Liver (tissue), 9 donors: ENCODE measurements around the gene ELP5. TPM values are rescaled to one million over a fixed set of nuclear protein-coding genes. Genes with fewer than 3 reads are reported as not detected.

Experiments used
- DNase-seq: peaks from one replicate; pipeline ENCODE4 v3.0.0-alpha.2; 2017; ENCODE audit warnings: low spot score
- H3K27ac ChIP-seq, 2 donors: one replicate each; pipeline ENCODE4 v1.7.0; 2013; ENCODE audit warnings: inconsistent platforms in 2 of 2, low read length in 2 of 2, control low read depth in 1 of 2, low read depth in 1 of 2, mild to moderate bottlenecking in 1 of 2
- H3K27me3 ChIP-seq, 4 donors: one replicate each; pipeline versions ENCODE4 v1.6.1 to v1.7.0; 2013; ENCODE audit warnings: low read length in 3 of 4, inconsistent platforms in 1 of 4, mild to moderate bottlenecking in 1 of 4, moderate library complexity in 1 of 4; ENCODE audit not compliant: control insufficient read depth in 4 of 4, insufficient read depth in 4 of 4
- H3K36me3 ChIP-seq, 4 donors: one replicate each; pipeline versions ENCODE4 v1.6.1 to v1.7.0; 2013; ENCODE audit warnings: low read length in 3 of 4, mild to moderate bottlenecking in 3 of 4, low read depth in 1 of 4, moderate library complexity in 1 of 4; ENCODE audit not compliant: control insufficient read depth in 4 of 4, insufficient read depth in 3 of 4
- H3K4me1 ChIP-seq, 4 donors: one replicate each; pipeline versions ENCODE4 v1.6.1 to v1.7.0; 2013; ENCODE audit warnings: low read length in 3 of 4, mild to moderate bottlenecking in 3 of 4, moderate library complexity in 1 of 4; ENCODE audit not compliant: control insufficient read depth in 4 of 4, insufficient read depth in 4 of 4
- H3K4me3 ChIP-seq, 3 donors: one replicate each; pipeline versions ENCODE4 v1.6.1 to v1.7.0; 2013; ENCODE audit warnings: low read length in 3 of 3, control low read depth in 1 of 3, low read depth in 1 of 3, mild to moderate bottlenecking in 1 of 3
- H3K9ac ChIP-seq, 2 donors: one replicate each; pipeline ENCODE4 v1.7.0; 2013; ENCODE audit warnings: low read length in 2 of 2, mild to moderate bottlenecking in 2 of 2, moderate library complexity in 2 of 2, control low read depth in 1 of 2, low read depth in 1 of 2
- H3K9me3 ChIP-seq, 4 donors: one replicate each; pipeline versions ENCODE4 v1.6.1 to v1.7.0; 2013; ENCODE audit warnings: low read length in 3 of 4; ENCODE audit not compliant: control insufficient read depth in 4 of 4
- EGR1 ChIP-seq, 2 donors: IDR thresholded peaks; 2 replicates each; pipeline ENCODE4 v1.6.1; 2016 to 2018; ENCODE audit warnings: antibody characterized with exemption in 2 of 2, low read depth in 2 of 2
- FOXA1 ChIP-seq: IDR thresholded peaks from 2 replicates; pipeline ENCODE4 v1.6.1; 2016; ENCODE audit warnings: antibody characterized with exemption
- FOXA2 ChIP-seq: IDR thresholded peaks from 2 replicates; pipeline ENCODE4 v1.6.1; 2016; ENCODE audit warnings: antibody characterized with exemption
- GABPA ChIP-seq, 2 donors: IDR thresholded peaks in 1 of 2; conservative IDR thresholded peaks in 1 of 2; 2 replicates each; pipeline ENCODE4 v1.6.1; 2016; ENCODE audit warnings: antibody characterized with exemption in 2 of 2, mild to moderate bottlenecking in 1 of 2, moderate library complexity in 1 of 2
- HNF4A ChIP-seq, 2 donors: conservative IDR thresholded peaks; 2 replicates each; pipeline ENCODE4 v1.6.1; 2016; ENCODE audit warnings: antibody characterized with exemption in 2 of 2, mild to moderate bottlenecking in 2 of 2
- HNF4G ChIP-seq: IDR thresholded peaks from 2 replicates; pipeline ENCODE4 v1.6.1; 2016; ENCODE audit warnings: antibody characterized with exemption
- JUND ChIP-seq, 2 donors: IDR thresholded peaks; 2 replicates each; pipeline ENCODE4 v1.6.1; 2016; ENCODE audit warnings: antibody characterized with exemption in 2 of 2
- NR2F2 ChIP-seq: IDR thresholded peaks from 2 replicates; pipeline ENCODE4 v1.6.1; 2016; ENCODE audit warnings: antibody characterized with exemption
- RAD21 ChIP-seq, 2 donors: IDR thresholded peaks; 2 replicates each; pipeline ENCODE4 v1.6.1; 2016; ENCODE audit warnings: antibody characterized with exemption in 2 of 2, mild to moderate bottlenecking in 2 of 2
- RXRA ChIP-seq, 2 donors: IDR thresholded peaks; 2 replicates each; pipeline ENCODE4 v1.6.1; 2017 to 2018; ENCODE audit warnings: antibody characterized with exemption in 2 of 2, mild to moderate bottlenecking in 1 of 2
- SP1 ChIP-seq: IDR thresholded peaks from 2 replicates; pipeline ENCODE4 v1.6.1; 2018; ENCODE audit warnings: antibody characterized with exemption, mild to moderate bottlenecking
- TAF1 ChIP-seq: conservative IDR thresholded peaks from 2 replicates; pipeline ENCODE4 v1.6.1; 2016; ENCODE audit warnings: antibody characterized with exemption, mild to moderate bottlenecking
- YY1 ChIP-seq: IDR thresholded peaks from 2 replicates; pipeline ENCODE4 v1.6.1; 2016; ENCODE audit warnings: antibody characterized with exemption, mild to moderate bottlenecking
- WGBS: extraction: QIAGEN DNeasy Blood & Tissue Kit; methylation state at CpG from one replicate; pipeline ENCODE4 v1.1.7; 2013; 5-methylcytosine and 5-hydroxymethylcytosine counted together
- polyA plus RNA-seq, 2 donors: library from polyadenylated mRNA; stranded (reverse) in 1 of 2; unstranded in 1 of 2; fragments of 200-250 nt in 1 of 2; fragments of >200 nt in 1 of 2; fragmentation: Nextera tagmentation in 1 of 2; extraction: Ambion mirVana in 1 of 2; gene quantifications; one replicate each; pipeline versions ENCODE4 v1.2.1 to v1.2.3, GENCODE V29; 2013 to 2015
- total RNA-seq, 2 donors: library from RNA; depleted of rRNA; stranded (reverse); fragments of >200 nt; gene quantifications; one replicate each; pipeline ENCODE4 v1.2.3, GENCODE V29; 2014
- TF ChIP-seq, protein P1 (sequence below): fragments of 150-350 bp; IDR thresholded peaks from 2 replicates; pipeline ENCODE4 v1.5.1; 2017; ENCODE audit warnings: improper control_type of control experiment, low read depth, low read length; ENCODE audit not compliant: missing input control
- TF ChIP-seq, protein P2 (sequence below): IDR thresholded peaks from 2 replicates; pipeline ENCODE4 v1.6.1; 2016; ENCODE audit warnings: antibody characterized with exemption, mild to moderate bottlenecking
- TF ChIP-seq, protein P3 (sequence below): IDR thresholded peaks from 2 replicates; pipeline ENCODE4 v1.6.1; 2016; ENCODE audit warnings: antibody characterized with exemption
- TF ChIP-seq, protein P4 (sequence below): IDR thresholded peaks from 2 replicates; pipeline ENCODE4 v1.6.1; 2016; ENCODE audit warnings: antibody characterized with exemption
- donor health status: healthy.
- donor health status: healthy.
- donor health status: healthy.
- donor health status: healthy.
- donor health status: healthy.

The ELP5 gene
- total and polyA plus RNA-seq, 4 donors, result 19.3 to 38.4 (median 26.6) TPM

DNA sequence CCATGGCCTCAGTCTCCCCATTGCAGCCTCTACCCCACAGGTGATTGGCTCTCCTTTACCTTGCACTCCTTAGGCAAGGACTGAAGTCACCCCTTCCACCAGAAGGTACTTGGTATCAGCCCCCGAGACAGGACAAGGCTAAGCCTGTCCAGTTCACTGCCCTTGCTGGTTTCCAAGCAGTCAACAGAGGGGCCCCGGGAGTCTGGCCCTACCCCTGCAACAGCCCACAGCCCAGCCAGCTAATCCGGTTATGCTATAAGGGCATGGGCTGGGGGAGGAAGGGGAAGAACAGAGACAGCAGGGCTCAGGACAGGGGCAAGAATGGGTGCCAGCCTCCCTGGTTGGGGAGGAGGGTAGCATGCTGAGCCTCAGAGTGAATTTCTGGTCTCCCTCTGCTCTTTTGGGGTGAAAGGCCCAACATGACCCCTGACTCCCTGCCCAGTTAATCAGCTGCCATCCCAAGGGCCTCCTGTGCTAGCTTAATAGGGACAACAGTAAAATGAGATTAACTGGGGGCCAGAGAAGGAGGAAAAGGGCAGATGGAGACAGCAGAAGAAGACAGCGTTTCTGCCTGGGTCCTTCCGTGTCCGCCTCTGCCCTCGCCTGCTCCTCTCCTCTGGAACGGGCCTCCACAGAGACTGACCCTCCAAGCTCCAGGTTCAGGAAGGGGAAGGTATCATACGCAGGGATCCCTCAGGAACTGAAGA is 43.1 kb upstream of the ELP5 start:
- H3K9ac ChIP-seq, result no peak overlapping the region
- TF ChIP-seq HNF4A (conservative IDR thresholded peaks at IDR 0.05), result no peak
- H3K4me3 ChIP-seq, result no peak overlapping the region
- DNase-seq, result no peak
- no peaks in the 10 kb centered on the region for H3K36me3 ChIP-seq
- H3K4me1 ChIP-seq, result peaks cover 0 to 3% (median 0%) of the 10 kb centered on the region in 4 donors
- no peaks in the 10 kb centered on the region for H3K9me3 ChIP-seq
- WGBS, result 93% methylated on average over 9 of the region's 9 CpGs
- no peaks in the 10 kb centered on the region for H3K27me3 ChIP-seq
- H3K27ac ChIP-seq, result no peak overlapping the region

DNA sequence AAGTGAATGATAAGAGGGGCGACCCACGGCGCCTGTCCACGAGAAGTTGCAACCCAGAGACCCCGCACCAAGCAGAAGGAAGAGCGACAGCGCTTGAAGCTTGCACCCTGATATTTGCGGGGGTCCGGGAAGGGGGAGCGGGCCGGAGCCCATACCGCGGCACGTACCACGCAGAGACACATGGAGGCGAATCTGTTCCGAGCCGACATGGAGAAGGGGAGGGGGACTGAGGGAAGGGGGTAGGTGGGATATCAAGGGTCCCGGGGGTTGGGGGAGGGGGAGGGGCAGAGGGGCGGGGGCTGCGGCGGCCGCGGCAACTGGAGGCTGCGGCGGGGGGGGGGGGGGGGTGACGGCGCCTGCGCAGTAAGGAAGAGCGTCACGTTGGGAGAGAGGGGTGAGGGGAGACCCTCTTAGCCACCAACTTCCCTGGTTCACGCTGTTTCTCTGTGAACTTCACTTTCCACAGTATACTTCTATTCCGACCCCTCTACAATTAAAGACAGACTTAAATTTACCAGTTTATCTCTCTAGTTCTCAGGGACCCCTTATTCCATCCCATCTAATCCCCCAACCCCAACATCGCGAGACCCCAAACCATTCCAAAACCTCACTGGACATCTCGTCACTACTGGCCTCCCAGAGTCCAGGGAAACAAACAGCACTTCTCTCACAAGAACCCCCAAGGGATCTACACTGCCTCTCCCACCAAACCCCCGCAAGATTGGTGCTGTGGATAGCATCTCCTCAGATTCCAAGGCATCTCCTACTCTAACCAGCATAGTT is 40.3 kb upstream of the ELP5 start:
- H3K27me3 ChIP-seq, result no peaks in the 10 kb centered on the region
- H3K4me3 ChIP-seq, result no peak overlapping the region
- H3K9ac ChIP-seq, result no peak overlapping the region
- TF ChIP-seq GABPA (IDR thresholded peaks at IDR 0.05 in 1 of 2, conservative IDR thresholded peaks at IDR 0.05 in 1 of 2), result no peak
- TF ChIP-seq NR2F2, result no peak
- no peak for TF ChIP-seq EGR1 (IDR thresholded peaks at IDR 0.05; ENCODE audit: low read depth in 2 of 2)
- no peak for TF ChIP-seq TAF1
- no peak for TF ChIP-seq JUND (IDR thresholded peaks at IDR 0.05)
- TF ChIP-seq SP1, result no peak
- TF ChIP-seq RAD21 (IDR thresholded peaks at IDR 0.05), result no peak
- no peak for TF ChIP-seq FOXA1
- no peak for TF ChIP-seq YY1
- TF ChIP-seq, protein P1, sequence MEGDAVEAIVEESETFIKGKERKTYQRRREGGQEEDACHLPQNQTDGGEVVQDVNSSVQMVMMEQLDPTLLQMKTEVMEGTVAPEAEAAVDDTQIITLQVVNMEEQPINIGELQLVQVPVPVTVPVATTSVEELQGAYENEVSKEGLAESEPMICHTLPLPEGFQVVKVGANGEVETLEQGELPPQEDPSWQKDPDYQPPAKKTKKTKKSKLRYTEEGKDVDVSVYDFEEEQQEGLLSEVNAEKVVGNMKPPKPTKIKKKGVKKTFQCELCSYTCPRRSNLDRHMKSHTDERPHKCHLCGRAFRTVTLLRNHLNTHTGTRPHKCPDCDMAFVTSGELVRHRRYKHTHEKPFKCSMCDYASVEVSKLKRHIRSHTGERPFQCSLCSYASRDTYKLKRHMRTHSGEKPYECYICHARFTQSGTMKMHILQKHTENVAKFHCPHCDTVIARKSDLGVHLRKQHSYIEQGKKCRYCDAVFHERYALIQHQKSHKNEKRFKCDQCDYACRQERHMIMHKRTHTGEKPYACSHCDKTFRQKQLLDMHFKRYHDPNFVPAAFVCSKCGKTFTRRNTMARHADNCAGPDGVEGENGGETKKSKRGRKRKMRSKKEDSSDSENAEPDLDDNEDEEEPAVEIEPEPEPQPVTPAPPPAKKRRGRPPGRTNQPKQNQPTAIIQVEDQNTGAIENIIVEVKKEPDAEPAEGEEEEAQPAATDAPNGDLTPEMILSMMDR, result no peak
- no peak for TF ChIP-seq HNF4A (conservative IDR thresholded peaks at IDR 0.05)
- no peak overlapping the region for H3K27ac ChIP-seq
- WGBS, result 33% methylated on average over 33 of the region's 37 CpGs
- H3K4me1 ChIP-seq, result peaks cover 2 to 21% (median 14%) of the 10 kb centered on the region in 4 donors
- no peak for DNase-seq
- no peaks in the 10 kb centered on the region for H3K36me3 ChIP-seq
- H3K9me3 ChIP-seq, result no peaks in the 10 kb centered on the region

DNA sequence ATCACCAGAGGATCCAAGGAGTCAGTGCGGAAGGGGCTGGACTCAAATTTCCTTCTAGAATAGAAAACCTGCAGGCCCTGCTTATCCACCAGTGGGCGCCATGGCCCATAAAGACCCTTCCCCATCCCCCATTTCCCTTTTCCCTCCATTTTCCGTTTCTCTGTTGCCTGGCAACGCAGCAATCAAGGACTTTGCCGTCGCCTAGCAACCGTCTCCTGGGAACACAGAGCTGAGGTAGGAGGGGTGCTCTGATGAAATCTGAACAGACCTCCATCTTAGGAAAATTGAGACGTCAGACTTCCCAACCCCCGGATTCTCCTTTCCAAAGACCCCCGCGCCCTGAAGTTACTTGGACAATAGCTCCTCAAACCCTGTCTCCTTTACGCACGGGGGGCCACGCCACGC is 38.1 kb upstream of the ELP5 start:
- peaks cover 6 to 24% (median 14%) of the 10 kb centered on the region in 4 donors for H3K4me1 ChIP-seq
- H3K27me3 ChIP-seq, result no peaks in the 10 kb centered on the region
- 7% methylated on average over 15 of the region's 15 CpGs for WGBS
- DNase-seq, result no peak
- H3K36me3 ChIP-seq, result no peaks in the 10 kb centered on the region
- no peaks in the 10 kb centered on the region for H3K9me3 ChIP-seq
- peak overlapping the region in 2 of 3 donors; percentile 23 to 33 for H3K4me3 ChIP-seq
- H3K9ac ChIP-seq, result no peak overlapping the region
- H3K27ac ChIP-seq, result peak overlapping the region in 1 of 2 donors; percentile 74
- no peak for TF ChIP-seq FOXA2
- no peak for TF ChIP-seq FOXA1
- peak in 1 of 2 donors; percentile 1 for TF ChIP-seq RXRA (IDR thresholded peaks at IDR 0.05)
- TF ChIP-seq, protein P2, sequence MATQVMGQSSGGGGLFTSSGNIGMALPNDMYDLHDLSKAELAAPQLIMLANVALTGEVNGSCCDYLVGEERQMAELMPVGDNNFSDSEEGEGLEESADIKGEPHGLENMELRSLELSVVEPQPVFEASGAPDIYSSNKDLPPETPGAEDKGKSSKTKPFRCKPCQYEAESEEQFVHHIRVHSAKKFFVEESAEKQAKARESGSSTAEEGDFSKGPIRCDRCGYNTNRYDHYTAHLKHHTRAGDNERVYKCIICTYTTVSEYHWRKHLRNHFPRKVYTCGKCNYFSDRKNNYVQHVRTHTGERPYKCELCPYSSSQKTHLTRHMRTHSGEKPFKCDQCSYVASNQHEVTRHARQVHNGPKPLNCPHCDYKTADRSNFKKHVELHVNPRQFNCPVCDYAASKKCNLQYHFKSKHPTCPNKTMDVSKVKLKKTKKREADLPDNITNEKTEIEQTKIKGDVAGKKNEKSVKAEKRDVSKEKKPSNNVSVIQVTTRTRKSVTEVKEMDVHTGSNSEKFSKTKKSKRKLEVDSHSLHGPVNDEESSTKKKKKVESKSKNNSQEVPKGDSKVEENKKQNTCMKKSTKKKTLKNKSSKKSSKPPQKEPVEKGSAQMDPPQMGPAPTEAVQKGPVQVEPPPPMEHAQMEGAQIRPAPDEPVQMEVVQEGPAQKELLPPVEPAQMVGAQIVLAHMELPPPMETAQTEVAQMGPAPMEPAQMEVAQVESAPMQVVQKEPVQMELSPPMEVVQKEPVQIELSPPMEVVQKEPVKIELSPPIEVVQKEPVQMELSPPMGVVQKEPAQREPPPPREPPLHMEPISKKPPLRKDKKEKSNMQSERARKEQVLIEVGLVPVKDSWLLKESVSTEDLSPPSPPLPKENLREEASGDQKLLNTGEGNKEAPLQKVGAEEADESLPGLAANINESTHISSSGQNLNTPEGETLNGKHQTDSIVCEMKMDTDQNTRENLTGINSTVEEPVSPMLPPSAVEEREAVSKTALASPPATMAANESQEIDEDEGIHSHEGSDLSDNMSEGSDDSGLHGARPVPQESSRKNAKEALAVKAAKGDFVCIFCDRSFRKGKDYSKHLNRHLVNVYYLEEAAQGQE, result no peak
- TF ChIP-seq TAF1, result no peak
- peak in 1 of 2 donors; percentile 43 for TF ChIP-seq RAD21 (IDR thresholded peaks at IDR 0.05)
- TF ChIP-seq HNF4A (conservative IDR thresholded peaks at IDR 0.05), result no peak
- TF ChIP-seq, protein P1, result peak; percentile 29
- TF ChIP-seq SP1, result no peak
- no peak for TF ChIP-seq EGR1 (IDR thresholded peaks at IDR 0.05; ENCODE audit: low read depth in 2 of 2)
- TF ChIP-seq, protein P3, sequence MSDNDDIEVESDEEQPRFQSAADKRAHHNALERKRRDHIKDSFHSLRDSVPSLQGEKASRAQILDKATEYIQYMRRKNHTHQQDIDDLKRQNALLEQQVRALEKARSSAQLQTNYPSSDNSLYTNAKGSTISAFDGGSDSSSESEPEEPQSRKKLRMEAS, result no peak
- no peak for TF ChIP-seq HNF4G
- TF ChIP-seq JUND (IDR thresholded peaks at IDR 0.05), result no peak
- TF ChIP-seq NR2F2, result no peak
- TF ChIP-seq, protein P4, sequence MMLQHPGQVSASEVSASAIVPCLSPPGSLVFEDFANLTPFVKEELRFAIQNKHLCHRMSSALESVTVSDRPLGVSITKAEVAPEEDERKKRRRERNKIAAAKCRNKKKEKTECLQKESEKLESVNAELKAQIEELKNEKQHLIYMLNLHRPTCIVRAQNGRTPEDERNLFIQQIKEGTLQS, result peak; percentile 38
